GM18861 (cell line): Measurements from ENCODE around the gene ZXDC.

Experiments
- ATAC-seq: cut with Tn5 transposase; IDR thresholded peaks from one replicate; pipeline ENCODE4 v1.9.1; 2021; ENCODE audit not compliant: unreplicated experiment

The ZXDC gene

DNA sequence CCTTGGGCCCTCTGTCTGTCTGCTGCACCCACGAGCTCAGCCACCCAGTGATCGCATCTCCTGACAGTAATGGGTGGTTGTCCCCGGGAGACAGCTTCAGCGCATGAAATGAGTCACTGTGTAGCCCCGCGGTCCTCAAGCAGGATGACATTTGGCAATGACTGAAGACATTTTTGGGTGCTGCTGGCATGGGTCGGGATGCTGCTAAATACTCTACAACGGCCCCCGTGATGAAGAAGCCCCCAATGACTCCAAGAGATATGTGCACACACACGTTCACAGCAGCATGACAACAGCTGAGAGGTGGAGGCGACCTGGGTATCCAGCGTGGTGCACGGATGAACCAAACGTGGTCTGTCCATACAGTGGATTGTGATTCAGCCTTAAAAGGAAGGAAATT is 17.4 kb upstream of the ZXDC start:
- no peak for ATAC-seq

GRCh38 chr3:126491221-126492013 is 15.7 kb upstream of the ZXDC start:
- ATAC-seq = no peak

- ATAC-seq = no peak
These were observed 14.9 kb upstream of the ZXDC start for GRCh38 chr3:126490619-126491018.

- no peak for ATAC-seq
These were observed 13.3 kb upstream of the ZXDC start for GRCh38 chr3:126488886-126489569.

DNA sequence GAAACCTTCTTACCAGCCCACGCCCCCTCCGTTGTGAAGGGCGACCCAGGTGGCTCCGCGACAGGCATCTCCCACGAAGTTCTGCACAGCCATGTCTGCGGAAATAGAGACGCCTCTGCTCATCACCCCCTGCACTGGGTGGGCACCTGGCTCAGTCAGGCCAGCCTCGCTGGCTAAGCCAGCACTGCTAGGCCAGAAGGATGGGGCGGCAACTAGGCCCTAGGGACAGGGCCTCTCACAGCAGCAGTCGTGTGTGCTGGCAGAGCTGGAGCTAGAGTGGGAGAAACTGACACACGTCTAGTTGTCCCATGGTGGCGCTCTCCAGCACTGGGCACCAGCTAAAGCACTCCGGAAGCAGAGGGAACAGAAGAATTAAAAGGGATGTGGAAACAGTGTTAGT is 12.5 kb upstream of the ZXDC start:
- ATAC-seq = no peak

DNA sequence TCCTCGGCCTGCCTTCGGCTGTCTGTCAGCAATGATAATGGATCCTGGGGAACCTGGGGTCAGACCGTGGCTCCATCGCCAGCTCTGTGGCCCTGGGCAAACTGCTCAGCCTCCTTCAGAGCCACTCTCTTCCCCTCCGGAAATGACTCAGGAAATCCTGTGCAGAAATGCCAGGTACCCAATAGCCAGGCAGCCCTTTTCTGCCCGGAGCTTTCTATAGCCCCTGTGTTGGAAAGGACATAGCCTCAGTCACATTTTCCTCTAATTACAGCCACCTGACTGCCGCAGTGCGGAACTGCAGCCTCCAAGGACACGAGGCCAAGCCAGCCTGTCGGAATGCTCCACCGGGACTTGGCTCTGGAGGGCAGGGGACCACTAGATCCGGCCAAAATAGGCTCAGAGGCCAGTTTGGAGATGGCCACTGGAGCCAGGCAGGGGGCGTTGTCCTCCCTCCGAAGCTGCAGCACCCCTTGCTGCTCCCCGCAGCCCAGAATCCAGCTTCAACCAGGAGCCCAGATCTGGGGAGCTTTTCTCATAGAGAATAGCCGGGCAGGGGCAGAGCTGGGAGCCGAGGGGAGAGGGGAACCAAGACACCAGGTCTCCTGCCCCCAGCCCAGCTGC is 11.6 kb upstream of the ZXDC start:
- ATAC-seq = no peak

DNA sequence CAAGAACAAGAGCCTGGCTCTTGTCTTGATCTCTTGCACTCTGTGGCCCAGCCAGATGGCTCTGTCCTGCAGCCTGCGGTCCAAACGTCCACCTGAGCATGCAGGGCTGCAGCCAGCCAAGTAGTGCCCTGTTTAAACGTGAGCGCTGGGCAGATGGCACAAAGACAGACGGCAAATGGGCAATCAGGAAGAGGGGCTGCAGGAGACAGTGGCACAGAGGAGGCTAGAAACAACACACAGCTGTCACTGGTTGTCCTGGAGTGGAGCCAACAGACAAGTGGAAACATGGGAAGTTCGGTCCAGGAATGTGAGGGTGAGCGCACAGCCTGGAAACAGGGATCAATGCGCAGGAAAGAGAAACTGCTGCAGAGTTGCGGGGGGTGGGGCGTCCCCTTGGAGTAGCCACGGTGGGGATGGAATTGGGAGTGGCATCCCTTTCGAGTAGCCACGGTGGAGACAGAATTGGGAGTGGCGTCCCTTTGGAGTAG is 10.7 kb upstream of the ZXDC start:
- no peak for ATAC-seq

- no peak for ATAC-seq
These were observed 10.3 kb upstream of the ZXDC start for GRCh38 chr3:126485956-126486355.

DNA sequence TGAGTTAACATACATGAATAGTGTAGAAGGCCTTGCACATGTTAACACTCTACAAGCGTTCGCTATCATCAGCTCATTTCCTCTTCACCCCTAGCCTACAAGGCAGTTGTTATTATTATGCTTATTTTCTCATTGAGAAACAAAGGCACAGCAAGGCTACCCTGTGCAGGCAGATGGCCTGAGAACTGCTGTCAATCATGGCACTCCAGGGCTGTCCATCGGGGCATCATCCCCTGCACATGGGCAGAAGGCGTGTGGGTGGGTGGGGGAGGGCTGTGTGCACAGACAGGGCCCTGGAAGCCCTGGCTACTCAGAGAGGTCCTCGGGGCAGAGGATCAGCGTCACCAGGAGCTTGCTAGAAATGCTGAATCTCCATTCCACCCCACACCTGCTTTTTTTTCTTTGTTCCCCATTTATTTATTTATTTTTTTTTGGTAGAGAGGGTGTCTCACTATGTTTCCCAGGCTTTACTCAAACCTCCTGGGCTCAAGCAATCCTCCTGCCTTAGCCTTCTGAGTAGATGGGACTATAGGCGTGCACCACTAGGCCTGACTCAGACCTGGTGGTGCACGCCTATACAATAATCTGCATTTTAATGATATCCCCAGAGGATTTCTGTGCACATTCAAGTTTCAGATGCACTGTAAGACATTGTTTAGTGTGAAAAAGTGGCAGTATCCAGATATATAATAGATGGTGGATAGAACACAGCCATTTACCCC is 9.6 kb upstream of the ZXDC start:
- no peak for ATAC-seq

DNA sequence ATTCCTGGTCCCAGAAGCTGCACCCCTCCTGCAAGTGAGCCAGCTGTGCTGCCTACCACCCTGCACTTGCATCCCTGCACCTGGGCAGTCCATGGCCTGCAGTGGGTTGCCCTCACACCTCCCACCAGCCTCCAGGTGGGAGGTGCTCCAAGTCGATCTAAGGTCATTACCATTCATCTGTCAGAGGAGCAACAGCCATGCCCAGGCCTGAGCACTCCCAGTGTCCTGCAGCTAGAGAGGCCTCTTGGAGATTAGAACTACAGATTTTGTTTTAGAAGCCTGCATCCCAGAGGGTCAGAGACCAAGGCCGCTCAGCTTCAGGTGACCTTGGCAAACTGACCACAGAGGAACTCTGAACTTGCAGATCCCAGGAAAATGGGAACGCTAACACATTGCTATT is 9.0 kb upstream of the ZXDC start:
- ATAC-seq = no peak

DNA sequence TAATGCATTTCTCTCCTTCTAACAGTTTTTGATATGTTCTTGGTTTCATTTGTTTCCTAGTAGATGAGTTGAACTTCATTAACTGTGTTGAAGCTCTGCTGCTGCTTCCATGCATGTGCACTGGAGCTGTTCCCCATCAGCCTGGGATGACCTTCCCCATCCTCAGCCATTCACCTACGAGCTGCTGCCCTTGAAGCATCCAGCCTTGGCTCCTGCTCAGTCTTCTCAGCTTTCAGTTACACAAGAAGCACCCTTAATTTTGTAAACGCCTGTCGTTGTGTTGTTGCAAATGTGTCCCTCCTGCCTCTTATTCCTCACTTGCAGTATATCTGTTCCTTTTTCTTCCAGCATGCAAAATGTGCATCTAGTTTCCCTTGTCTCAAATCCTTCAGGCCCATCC is 8.5 kb upstream of the ZXDC start:
- ATAC-seq = no peak

- no peak for ATAC-seq
These were observed 7.7 kb upstream of the ZXDC start for GRCh38 chr3:126483321-126483761.

- no peak for ATAC-seq
These were observed 7.0 kb upstream of the ZXDC start for GRCh38 chr3:126482503-126483255.

DNA sequence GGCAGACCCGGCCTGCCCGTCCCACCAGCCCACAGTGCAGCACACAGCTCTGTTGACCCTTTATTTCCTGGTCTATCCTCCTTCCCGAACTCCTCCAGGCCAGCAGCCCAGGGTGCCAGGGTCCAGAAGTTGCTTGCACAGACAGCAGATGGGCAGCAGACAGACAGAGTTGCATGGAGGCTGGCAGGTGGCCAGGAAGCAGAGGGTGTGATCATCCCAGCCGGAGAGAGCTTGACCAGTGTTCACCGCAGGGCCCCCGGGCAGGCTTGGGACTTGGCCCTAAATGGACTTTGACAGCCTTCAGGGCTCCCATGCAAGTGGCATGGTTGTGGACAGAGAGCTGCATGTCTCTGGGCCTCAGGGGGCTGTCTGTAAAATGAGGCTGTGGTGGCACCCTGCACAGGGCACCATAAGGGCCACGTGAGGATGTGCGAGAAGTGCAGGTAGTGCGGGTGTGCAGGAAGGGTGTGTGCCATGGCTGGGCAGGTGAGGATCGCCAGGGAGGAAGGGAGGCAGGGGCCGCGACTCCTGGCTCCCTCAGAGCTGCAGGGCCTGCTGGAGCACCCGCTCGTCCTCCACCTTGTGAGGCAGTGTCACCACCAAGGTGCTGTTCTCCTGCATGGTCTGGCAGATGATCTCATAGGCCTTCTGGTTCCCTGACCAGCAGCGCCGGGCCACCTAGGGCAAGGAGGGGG is 6.3 kb upstream of the ZXDC start:
- ATAC-seq = no peak

GRCh38 chr3:126480861-126481260 is 5.2 kb upstream of the ZXDC start:
- no peak for ATAC-seq

DNA sequence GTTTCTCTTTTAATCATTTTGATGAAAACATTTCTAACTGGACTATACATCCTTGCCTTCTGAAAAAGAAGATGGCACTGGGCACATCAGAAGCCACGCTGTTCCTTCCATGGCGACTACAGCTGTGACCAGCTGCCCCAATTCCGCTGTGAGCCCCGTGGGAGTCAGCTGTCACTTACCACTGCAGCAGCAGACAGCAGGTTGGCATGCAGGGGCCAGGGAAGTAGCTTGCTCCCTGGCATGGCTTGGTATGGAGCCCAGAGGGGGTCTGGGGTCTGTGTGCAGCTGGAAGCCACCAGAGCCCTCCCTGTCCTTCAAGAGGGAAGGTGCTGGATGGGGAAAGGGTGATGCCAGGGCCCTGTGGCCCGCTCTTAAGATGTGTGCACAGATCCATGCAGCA is 4.5 kb upstream of the ZXDC start:
- no peak for ATAC-seq

- no peak for ATAC-seq
These were observed 4.0 kb upstream of the ZXDC start for GRCh38 chr3:126479642-126480041.

- no peak for ATAC-seq
These were observed 3.1 kb upstream of the ZXDC start for GRCh38 chr3:126478581-126479310.

DNA sequence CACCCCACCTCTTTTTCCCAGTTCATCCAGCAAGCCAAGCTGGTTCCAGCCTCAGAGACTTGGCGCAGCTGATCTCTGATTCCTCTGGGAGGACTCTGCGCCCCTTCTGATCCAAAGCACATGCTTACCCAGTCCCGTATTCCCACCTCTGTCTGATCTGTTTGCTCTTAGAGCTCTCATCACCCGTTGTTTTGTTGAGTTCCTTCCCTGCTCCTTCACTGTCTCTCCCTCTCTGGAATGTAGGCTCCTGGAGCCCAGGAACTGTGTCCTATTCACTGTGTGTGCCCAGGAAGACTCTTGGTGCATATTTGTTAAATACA is 1.3 kb upstream of the ZXDC start:
- ATAC-seq = no peak
